ENCODE data around the gene EPS8L3.
"Not testable (repeated sequence)": the region's sequence is repeated elsewhere in the genome, so short reads cannot be mapped to it uniquely, and the experiment has no call there.

Gene EPS8L3, protein sequence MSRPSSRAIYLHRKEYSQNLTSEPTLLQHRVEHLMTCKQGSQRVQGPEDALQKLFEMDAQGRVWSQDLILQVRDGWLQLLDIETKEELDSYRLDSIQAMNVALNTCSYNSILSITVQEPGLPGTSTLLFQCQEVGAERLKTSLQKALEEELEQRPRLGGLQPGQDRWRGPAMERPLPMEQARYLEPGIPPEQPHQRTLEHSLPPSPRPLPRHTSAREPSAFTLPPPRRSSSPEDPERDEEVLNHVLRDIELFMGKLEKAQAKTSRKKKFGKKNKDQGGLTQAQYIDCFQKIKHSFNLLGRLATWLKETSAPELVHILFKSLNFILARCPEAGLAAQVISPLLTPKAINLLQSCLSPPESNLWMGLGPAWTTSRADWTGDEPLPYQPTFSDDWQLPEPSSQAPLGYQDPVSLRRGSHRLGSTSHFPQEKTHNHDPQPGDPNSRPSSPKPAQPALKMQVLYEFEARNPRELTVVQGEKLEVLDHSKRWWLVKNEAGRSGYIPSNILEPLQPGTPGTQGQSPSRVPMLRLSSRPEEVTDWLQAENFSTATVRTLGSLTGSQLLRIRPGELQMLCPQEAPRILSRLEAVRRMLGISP
- 0 to 0.16 (median 0) reads per million in 18 experiments for total RNA-seq

DNA sequence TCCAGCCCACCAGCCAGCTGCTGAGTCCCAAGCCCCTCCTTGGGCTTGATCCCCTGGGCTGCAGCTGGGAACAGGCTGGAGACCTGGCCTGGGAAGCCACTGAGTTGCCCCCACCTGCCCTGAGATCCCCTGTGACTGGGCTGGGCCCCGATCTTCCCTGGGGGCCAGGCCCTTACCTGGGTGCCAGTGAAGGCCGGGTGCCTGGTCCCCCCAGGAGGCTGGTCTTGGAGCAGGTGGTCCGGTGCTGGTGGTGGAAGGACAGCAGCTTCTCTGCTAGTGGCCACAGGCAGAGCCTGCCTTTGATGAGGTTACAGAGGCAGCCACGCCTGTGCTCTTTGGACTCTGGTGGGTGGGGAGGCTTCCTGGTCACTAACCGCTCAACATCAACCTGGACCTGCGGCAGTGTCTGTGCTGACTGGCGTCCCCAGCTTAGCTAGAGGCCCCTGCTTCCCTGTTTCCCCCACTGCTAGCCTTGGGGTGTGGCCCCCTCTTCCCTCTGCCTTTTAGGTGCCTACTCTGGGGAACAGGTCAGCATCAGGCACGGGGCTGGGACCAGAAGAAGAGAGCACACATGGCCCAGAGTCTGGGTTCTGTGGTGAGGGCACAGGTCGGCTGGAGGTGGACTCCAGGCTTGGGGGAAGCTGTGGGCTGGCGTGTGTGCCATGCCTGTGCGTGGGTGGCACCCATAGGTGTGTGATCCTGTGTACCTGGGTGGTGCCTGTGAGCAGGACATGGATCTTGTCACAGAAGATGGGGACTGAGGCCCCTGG, at the start of gene EPS8L3:
Gene EPS8L3 (minus strand): TSS at position 278 of the 770 bp plus-strand sequence. CDS start 2,174 bp downstream, outside the sequence.
- no peak for DNase-seq

DNA sequence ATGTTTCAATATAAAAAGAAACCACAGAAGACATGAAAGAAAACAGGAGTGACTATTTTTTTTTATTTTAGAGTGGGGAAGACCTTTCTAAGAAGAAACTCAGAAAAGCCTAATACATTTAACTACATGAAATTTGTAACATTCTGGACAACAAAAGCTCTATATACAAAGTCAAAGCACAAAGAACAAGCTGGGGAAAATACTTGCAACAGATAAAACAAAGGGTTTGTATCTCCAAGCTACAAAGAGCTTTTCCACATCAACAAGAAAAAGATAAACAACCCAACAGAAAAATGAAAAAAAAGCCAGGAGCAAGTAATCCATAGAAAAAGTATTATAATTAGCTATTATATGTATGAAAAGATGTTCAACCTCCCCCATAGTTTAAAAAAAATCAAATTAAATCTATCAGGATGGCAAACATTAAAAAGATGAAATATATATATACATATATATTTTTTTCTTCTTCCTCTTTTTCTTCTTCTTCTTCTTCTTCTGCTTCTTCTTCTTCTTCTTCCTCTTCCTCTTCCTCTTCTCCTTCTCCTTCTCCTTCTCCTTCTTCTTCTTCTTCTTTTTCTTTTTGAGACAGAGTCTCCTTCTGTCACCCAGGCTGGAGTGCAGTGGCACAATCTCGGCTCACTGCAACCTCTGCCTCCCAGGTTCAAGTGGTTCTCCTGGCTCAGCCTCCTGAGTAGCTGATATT, 49.1 kb upstream of the EPS8L3 start:
- DNase-seq, result no peak

DNA sequence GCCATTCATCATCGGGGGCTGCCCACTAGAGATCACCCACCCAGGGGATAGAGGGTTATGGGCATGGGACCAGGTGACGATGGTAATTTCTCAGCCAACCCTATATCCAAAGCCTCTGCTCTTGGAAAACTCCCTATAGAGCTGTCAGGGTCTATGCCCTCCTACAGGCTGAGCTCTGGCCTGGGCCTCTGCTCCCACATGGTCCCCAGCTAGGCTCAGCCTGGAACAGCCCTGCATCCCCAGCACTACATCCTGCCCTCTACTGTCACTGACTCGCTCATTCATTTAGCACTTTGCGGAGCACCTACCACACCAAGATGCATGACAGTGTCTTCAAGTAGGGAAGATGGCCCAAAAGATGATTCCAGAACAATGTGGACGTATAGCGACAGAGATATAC, 45.0 kb upstream of the EPS8L3 start:
- no peak for DNase-seq

DNA sequence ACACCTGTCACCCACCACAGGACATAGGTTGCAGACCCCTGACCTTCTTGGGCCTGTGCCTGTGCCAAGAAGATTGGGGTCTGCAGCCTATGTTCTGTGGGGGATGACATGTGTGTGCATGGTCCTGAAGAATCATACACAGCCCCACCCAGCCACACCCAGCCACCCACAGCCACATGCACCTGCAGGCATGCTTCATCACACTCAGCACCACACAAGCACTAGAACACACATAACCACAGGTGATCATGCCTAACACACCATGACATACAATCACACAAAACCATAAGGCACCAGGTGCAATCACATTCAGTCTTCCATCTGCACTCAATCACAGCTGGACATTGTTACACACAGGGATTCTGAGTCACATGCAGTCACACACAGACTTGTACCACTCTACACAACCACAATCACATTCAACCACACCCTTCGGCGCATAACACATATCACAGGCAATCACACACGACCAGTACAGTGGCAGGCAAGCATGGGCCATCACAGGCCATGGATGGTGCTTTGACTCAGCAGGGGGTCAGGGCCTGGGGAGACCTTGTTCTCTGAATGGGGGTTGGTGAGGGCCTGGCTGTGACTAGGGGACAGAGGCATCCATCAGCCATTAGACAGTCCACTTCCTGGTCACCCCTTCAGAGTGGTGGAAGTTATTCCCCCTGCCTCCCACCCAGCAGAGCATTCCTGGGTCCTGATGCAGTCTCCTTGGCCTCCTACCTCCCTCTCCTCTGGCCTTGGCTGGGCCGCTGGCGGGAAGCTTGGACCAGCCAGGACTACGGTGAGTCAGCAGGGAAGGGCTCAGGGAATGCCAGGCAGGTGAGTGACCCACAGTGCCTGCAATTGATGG, 44.3 kb upstream of the EPS8L3 start:
- DNase-seq, result no peak

DNA sequence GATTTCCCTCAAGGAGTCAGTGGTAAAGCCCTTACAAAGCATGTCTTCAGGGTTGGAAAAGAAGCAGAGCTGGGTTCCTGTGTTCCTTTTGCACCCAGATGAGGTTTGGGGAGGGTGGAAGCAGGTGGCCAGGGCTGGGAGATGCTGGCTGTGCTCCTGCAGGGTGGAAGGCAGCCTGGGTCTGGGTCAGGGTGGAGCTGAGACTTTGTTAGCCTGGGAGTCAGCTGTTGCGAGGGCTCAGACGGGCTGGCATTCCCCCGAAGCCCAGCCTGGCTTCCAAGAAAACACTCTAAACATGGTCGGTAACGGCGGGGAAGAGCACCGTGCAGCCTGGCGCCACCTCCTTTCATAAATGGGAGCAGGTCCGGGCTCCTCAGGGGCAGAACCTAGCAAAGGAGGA, 43.7 kb upstream of the EPS8L3 start:
- no peak for DNase-seq

DNA sequence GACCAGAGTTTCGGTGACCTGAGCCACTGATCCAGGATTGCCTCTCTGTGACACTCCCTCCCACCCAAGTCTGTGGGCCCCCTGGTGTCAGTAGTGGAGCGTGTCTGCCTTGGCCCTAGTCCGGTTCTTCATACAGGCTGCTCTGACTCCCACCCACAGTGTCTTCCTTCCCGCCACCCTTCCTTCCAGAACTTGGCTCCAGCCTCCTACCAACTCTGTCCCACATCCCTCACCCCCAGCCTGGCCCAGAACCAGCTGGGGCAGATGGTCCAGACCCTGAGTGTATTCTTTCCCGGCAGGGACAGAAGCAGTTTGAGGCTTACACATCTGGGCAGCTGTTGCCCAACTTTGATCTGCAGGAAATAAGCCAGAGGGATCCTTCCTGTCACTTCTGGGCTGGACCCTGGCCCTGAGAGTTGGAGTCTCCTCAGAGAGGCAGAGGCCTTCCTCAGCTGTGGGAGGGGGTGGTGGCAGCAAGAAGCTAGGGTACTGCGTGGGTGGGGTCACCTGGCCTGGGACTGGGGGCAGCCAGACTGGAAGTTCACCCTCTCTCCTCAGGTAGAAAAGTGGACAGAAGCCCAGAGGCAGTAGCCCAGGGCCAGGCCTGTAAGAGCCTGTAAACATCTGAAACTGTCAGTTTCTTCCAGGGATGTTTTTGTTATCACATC, 43.1 kb upstream of the EPS8L3 start:
- no peak for DNase-seq

DNA sequence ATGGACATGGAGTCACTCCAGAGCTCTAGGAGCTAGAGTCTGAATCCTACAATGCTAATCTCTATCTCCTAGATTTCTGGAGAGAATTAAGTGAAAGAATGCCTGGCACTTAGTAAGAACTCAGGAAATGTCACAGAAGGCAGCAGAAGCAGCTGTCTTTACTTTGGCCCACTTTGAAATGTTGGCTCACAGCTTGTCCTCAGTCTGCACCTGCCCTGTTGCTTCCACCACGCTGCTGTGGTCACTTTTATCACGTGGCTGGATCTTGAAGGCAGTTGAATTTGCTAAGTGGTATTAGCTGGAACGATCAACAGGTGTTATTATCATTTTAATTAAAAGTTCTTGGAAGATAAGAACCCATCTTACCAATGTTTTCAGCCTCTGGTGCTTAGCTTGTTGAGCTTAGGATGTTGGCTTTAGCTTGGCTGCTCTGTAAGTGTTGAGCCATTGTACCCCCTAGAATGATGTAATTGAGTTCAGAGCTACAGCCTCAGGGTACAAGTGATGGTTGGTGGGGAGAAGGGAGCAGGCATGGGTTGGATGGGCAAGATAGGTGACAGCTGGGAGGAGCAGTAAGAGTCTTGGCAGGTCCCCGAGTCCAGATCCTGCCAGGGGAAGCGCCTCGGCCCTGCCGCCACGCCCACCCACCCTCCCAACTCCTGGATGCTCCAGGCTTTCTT, 41.9 kb upstream of the EPS8L3 start:
- DNase-seq, result no peak

DNA sequence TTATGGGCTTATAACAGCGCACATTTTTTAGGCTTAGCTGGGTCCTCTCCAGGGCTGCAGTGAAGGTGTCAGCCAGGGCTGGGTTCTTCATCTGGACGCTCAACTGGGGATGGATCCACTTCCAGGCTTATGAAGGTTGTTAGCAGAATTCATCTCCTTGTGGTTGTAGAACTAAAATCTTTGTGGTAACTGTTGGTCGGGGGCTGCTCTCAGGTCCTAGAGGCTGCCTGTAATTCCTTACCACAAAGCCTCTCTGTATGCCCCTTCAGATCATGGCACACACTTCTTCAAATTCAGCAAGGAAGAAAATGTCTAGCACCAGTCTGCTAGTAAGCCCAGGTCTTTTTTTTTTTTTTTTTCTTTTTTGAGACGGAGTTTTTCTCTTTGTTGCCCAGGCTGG, 40.9 kb upstream of the EPS8L3 start:
- no peak for DNase-seq

DNA sequence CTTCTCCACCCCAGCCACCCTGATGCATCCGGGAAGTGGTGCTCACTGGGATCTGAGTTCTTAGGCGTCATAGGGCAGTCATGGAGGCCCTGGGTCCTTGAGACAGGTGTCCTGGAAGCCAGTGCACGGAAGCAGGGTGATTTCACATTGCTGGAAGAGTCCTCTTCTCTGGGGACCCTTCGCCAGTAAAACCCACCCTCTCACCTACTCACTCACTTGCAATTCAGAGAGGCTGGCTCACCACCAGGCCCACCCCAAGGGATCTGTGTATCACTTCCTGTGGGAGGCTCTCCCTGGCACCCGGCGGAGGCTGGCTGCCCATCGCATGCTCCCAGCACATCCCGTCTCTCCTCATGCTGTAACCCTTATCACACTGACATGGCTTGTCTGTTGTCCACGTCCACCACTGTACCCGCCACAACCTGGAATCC, 40.2 kb upstream of the EPS8L3 start:
- no peak for DNase-seq

DNA sequence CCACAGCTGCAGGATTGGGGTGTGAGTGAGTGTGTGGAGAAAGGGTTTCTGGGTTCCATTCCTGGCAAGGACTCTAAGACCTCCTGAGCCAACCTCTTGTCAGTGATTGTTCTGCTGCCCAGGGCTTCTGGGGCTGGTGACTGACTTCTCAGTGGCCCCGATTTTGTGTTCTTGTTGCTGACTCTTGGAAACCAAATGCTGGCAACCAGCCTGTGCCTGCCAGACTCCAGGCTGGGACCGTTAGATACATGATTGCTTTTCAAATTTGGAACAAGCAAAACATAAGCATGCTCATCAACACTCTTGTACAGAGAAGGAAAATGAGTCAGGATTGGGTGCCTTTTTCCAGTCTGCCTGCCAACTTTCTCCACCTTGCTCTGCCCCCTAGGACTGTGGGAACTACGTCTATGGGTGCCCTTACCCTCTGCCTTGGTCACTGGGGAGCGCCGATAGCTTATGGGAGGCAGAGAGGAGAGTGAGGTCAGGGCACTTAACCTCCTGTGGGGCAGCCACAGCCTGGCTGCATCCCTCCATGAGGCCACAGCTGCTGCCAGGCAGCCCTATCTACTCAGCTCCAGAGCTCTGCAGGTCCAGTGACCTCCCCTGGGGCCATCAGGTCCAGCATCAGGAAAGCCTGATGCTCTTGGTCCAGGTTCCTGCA, 39.3 kb upstream of the EPS8L3 start:
- no peak for DNase-seq

DNA sequence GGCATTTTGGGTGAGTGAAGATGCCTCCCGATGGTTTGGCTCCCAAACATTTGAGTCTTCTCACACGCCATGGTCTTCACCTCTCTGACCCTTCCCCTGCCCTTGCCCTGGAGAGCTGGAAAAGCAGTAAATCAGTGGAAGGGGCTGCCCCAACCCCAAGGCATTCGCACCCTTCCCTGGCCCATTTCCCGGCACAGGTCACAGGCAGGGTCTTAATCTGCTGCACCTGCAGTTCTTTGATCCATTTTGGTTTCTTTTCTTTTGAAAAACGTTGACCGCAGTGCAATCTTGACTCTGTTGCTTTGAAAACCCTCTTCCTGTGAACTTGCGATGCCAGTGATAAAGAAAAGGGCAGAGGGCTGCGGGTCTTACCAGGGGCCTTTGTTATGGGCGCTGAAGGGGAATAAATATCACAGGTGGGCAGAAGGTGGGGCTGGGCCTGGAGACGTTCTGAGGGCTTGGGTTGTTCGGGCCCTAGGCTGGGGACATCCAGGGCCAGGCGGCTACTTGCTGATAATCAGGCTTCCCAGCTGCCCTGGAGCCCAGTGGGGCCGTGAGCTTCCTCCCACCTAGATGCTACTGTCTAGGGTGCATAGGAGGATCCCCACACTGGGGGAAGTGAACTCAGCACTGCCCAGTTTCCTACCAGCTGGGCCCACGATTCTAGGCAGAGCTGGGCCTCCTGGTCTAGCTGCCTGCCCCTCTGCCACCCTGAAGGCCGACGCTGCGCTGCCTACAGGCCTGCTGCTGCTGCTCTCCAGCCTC, 38.6 kb upstream of the EPS8L3 start:
- peak in 1 of 2 donors; percentile 20 for DNase-seq

DNA sequence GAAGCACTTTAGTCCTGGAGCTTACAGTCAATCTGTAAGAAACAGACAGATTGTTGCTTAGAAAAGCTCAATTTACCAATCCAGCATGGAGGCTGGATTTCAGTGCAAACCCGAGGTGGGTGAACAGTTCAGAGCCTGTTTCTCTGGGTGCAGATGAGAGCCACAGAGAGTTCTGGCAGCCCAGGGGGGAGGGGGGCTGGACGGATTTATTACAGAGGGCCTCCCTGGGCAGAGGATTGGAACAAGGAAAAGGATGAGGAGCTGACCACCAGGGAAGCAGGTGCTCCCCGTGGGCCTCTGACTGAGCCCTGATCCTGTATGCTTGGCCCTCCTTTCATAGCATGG, 38.0 kb upstream of the EPS8L3 start:
- no peak for DNase-seq

DNA sequence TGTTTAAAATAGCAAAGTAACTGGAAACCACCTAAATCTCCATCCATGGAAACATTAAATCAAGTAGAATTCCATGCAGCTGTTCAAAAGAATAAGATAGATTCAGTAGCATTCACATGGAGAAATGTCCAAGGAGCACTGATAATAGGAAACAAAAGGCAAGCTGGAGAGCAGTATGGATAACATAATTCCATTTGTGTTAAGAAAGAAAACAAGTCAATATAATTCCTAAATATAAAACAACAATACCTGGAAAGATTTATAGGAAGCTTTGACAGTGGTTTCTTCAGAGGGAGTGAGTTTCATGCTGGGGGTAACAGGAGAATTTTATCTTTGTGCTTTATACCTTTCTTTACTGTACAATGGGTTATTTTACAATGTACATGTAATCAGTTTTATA, 36.6 kb upstream of the EPS8L3 start:
- DNase-seq, result no peak

DNA sequence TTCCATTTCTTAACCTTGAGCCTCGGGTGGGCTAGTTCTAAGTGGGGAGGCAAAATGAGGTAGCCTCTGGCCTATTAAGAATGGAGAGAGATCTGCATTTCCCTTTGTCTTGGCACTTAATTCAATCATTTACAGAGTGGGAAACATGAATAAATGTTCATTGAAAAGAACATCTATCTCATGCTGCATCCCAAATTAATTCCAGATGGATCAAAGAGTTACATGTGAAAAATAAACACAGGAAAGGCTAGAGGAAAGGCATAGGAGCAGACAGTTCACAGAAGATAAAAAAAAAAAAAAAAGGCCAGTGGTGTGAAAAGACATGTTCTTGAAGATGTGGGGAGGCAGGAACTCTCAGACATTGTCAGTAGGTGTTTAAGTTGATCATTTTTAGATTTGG, 35.7 kb upstream of the EPS8L3 start:
- no peak for DNase-seq

DNA sequence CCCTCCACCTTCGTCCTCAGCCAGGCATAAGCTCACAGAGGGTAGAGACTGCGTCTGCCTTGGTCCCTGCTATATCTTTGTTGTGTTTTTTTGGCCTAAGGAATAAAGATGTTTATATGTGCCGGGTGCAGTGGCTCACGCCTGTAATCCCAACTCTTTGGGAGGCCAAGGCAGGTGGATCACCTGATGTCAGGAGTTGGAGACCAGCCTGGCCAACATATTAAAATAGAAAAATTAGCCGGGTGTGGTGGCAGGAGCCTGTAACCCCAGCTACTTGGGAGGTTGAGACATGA, 33.5 kb upstream of the EPS8L3 start:
- not testable (repeated sequence) for DNase-seq

DNA sequence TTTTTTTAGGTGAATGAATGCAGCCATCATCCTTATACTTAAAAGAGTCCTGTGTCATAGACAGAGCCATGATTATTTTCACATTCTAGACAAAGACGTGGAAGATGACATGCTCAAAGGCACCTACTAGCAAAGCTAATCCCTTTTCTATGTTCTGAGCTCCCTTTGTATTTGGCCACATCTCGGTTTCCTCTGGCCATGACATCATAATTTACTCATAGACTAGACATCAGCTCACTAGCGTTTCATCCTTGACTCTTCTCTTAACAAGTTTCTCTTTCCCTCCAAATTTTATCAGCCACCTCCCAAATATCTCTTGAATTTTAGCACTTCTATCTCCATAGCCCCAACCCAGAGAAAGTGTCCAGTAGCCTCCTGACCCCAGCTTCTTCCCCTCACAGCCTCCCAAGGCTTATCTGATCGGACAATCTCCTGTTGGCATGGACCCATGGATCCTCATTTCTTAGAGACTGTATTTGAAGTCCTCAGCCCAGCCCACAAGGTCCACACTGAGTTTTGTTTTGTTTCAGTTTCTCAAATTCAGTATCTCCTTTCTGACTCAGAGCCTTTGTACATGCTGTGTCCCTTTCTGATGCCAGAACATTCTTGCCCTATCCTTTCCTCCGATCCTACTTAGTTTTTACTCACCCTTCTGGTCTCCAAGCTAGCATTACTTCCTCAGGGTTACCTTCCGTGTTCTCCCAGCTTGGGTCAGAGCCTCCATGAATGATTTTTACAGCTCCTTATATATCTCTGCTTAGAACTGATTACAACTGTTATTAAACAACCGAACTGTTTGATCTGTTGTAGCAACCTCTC, 33.0 kb upstream of the EPS8L3 start:
- DNase-seq, result peak in 1 of 2 donors; percentile 22

DNA sequence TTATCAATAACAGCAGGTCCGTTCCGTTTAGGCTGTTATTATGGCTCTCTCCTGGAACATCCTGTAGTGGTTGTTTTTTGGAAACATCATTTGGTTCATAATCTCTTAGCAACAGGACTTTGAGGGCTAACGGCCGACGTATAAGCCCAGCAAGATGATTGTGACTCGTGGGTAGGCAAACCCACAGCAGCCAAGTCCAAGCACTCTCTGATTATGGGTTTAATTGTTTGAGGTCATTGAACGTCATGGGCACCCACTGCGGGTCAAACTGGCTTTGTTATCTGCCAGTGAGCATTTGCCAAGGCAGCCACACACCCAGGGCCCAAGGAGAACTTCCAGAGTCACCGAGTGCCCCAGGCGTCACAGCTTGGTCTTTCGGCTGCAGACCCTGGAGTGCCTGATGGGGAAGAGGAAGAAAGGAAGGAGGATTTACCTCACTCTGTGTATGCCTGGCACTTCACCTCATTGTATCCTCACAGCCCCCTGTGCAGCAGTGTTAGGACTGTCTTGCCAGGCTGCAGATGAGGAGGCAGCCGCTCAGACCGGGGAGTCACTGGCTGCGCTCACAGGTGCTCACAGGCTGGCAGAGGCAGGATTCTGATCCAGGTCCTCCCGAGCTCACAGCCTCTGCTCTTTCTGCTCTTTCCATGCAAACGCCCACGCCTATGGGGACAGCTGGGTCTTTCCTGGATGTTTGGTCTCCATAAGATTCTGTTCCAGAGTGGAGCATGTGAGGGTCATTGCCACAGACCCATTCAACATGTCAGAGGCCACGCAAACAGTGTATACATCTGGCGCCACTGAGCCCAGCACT, 30.8 kb upstream of the EPS8L3 start:
- DNase-seq, result no peak
